Testis (tissue), 2 donors: ENCODE results near the gene SCIN.

Source experiments
- POLR2A ChIP-seq: fragments of 450-650 bp; IDR thresholded peaks from one replicate; pipeline ENCODE4 v1.6.1; 2017; ENCODE audit warnings: antibody characterized with exemption, mild to moderate bottlenecking, moderate library complexity
- TF ChIP-seq, protein P1 (sequence below), 3 experiments: fragments of 450-650 bp in 2 of 3; fragments of 200-600 bp in 1 of 3; sonication (generic) in 1 of 3; IDR thresholded peaks; one replicate each; pipeline ENCODE4 v1.5.1; 2016 to 2019; ENCODE audit warnings: antibody characterized with exemption in 3 of 3, mild to moderate bottlenecking in 2 of 3, moderate library complexity in 1 of 3

DNA sequence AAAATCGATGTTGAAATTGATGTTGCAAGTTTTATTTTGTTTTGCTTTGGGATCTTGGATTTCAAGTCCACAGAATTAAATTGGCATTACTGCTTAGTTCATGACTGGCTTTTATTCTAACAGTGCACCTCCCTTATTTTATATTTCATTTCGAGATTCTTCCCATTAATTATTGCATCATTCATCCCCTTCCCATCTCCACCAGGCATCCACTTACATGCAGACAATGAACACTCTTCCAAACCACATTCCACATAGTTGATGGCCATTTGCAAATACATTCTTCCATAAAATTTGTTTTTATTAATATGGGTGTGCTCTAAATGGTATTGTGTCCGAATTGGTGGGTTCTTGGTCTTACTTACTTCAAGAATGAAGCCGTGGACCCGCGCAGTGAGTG is 15.6 kb upstream of the SCIN start:
- TF ChIP-seq, protein P1, sequence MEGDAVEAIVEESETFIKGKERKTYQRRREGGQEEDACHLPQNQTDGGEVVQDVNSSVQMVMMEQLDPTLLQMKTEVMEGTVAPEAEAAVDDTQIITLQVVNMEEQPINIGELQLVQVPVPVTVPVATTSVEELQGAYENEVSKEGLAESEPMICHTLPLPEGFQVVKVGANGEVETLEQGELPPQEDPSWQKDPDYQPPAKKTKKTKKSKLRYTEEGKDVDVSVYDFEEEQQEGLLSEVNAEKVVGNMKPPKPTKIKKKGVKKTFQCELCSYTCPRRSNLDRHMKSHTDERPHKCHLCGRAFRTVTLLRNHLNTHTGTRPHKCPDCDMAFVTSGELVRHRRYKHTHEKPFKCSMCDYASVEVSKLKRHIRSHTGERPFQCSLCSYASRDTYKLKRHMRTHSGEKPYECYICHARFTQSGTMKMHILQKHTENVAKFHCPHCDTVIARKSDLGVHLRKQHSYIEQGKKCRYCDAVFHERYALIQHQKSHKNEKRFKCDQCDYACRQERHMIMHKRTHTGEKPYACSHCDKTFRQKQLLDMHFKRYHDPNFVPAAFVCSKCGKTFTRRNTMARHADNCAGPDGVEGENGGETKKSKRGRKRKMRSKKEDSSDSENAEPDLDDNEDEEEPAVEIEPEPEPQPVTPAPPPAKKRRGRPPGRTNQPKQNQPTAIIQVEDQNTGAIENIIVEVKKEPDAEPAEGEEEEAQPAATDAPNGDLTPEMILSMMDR (IDR thresholded peaks at IDR 0.05) = no peak
- no peak for TF ChIP-seq POLR2A
